Kidney glomerular epithelial cell (primary cell): ENCODE data around the gene SURF4.
"Not testable (repeated sequence)": the region's sequence is repeated elsewhere in the genome, so short reads cannot be mapped to it uniquely, and the experiment has no call there.

Experiments used
- DNase-seq: peaks from one replicate; lab custom pipeline; 2025; lab: John Stamatoyannopoulos, UW

Gene SURF4

GRCh38 chr9:133352635-133353340 is 23.1 kb downstream of the SURF4 start:
- no peak for DNase-seq

DNA sequence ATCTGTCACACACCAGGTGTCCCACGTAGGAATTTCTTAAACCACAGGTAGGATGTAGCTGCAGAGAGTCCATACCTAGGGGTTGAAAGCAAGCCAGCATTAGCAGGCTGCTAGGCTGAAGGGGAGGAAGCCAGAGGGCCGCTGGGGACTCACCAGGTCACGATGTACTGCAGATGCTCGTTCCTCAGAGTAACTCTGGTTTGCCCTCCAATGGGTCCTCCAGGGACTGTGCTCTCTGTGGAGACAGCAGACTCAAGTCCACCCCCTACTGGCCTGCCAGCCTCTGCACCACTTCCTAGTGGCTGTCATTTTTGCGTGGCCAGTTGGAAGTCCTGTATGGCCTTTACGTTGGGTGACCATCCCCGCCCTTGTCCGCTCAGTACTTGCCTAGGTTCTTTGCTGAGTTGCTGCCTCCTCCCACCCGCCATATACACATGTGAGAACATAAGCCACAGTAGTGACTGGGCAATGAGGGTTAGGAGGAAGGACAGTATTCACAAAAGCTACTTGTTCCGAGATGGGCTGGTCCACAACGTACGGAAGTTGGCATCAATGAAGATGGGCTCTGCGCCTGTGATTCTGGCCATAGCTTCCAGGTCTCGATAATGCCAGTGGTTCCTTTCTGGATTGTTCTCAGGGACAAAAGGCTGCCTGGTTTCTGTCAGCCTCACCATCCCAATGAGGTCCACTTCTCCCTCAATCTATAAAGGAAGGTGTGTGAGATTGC is 23.8 kb downstream of the SURF4 start:
- no peak for DNase-seq

- DNase-seq: no peak
Measured at GRCh38 chr9:133351526-133351907, 24.3 kb downstream of the SURF4 start.

DNA sequence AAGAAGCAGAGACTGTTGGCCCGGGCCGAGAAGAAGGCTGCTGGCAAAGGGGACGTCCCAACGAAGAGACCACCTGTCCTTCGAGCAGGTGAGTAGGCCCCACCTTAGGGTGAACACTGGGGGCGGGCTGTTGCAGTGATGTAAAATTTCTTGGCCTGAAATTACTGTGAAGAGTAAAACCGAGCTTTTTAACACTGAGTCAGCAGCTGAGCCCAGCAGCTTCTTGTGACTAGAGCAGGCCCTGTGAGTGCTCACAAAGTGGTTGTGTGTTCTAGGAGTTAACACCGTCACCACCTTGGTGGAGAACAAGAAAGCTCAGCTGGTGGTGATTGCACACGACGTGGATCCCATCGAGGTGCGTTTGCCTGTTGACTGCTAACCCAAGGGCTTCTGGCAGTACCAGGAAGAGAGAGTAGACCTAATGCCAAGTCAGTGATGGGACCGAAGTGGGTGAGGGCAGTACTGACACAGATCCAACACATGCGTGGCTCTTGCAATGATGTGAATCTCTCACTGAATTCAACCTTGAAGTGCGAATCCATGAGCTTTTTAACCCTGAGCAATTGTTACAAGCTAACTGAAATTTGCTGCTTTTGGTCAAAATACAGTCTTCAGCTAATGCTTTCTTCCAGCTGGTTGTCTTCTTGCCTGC is 25.8 kb downstream of the SURF4 start:
- no peak for DNase-seq

- no peak for DNase-seq
Measured at GRCh38 chr9:133348718-133349573, 26.9 kb downstream of the SURF4 start.

DNA sequence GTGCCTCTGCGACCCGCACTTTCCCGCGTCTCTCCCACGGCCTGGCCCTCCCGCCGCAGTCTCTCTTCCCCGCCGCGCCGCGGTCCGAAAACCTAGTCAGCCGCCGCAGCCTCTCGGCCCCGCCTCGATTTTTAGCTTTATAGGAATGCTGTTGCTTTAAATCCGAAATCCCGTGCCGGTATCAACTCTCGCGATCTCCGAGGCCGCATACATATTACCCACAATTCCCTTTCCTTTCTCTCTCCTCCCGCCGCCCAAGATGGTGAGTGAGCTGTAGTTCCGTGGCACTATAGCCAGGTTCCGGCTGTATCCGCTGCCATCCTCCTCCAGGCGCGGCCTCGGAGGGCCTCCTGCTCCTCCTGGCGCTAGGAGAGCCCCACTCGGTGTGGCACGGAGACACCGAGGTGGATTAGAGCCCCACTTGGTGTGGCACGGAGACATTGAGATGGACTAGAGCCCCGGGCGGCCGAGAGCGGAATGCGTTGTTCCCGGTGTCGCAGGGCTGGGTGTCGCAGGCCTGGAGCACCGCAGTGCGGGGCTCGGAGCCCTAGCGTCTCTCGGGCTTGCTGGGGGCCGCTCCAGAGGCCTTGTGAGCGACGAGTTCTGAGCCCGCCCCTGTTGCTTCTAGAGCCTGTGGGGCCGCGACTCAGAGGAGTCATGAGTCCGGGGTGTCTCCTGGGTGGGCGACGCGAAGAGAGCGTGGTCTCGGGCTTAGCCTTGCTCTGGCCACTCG is 27.7 kb downstream of the SURF4 start, which contains the start of the genes MED22 and RPL7A:
MED22 (minus strand) TSS at position 147 of the 733 bp plus-strand sequence. CDS start 1,469 bp downstream, outside the sequence.
RPL7A (plus strand) TSS at position 234 of the 733 bp plus-strand sequence; CDS start at position 260, 26 bp downstream.
- DNase-seq: peak; percentile 93

DNA sequence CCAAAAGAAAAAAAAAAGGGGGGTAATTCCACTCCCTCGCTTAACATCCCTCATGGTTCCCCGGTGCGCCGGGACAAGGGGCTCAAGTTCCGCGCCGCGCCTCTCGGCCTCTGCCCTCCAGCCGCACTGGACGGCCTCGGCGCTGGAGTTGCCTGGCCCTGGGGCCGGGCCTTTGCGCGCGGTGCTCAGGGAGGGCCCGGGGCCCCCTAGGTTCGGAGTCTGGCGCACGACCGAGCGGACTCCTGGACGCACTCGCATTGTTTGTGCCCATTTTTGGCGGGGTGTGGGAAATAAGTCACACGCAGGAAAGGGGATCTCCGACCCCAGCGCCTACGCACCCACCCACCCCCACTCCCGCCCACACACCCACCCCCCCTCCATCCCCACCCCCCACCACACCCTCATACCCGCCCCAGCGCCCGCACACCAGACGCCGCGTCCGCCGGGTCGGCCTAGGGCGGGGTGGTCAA is 28.3 kb downstream of the SURF4 start:
- no peak for DNase-seq

DNA sequence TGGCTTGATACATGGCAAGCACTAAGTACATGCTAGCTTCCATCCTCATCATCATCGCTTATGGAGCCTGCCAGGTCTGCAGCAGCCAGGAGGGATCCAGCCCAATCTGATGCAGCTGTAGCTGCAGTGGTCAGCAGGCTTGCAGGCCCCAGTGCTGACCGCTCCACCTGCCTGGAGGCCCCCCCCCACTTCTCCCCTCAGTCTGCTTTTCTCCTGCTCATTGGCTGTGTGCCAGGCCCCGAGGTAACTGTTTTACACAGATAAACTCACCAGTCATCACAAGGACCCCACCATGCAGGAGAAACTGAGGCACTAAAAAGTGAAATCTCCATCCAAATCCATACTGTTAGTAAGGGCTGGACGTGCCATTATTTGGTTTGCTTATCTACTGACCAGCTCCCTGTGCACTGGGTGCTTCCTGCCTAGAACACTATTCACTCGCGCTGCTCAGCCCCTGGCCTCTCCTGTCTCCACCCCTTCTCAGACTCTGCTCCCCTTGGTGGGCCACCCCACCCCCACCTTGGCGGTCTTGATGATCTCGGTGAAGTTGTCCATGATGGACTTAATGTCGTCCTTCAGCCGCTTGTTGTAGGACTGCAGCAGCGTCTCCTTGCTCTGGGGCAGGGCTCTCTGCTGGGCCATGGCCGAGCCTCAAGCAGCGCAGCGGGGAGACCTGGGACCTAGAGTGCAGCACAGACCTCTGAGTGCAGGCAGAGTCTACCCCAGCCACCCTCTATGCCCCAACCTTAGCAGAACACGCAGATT is 29.7 kb downstream of the SURF4 start:
- no peak for DNase-seq

GRCh38 chr9:133345596-133345995 is 30.3 kb downstream of the SURF4 start:
- DNase-seq: no peak

GRCh38 chr9:133344979-133345378 is 30.9 kb downstream of the SURF4 start:
- no peak for DNase-seq

DNA sequence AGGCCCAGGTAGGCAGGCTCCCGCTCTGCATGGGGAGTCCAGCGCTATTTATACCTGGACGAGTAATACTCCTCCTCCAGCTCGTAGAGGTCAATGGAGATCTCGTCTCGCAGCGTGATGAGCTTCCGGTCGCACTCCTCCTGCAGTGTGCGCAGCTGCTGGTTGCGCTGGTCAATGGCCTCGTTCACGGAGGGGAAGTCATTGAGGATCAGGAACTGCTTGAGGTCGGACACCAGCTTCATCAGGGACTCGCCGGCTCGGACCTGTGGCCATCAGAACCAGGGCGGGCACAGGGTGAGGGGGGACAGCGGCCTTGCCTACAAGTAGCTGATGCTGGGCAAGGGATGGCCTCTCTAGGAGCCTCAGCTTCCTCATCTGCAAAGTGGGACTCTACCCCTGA is 31.8 kb downstream of the SURF4 start:
- no peak for DNase-seq

DNA sequence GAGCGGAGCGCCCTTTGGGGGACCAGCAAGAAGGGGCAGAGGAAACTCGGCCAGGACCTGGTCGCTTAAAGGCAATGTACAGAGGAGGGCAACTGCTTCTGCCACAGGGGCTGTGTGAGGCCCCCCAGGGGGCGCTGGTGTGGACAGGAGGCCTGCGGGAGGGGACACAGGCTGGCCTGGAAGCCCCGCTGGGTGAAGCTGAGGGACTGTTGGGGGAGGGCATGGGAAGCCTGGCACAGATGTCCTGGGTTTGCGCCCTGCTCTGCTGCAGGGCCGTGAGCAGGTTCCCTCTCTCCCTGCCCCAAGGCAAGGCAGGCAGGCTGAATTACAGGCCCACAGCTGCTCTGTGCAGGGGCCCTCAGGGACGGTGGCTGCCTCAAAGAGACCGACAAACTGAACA is 33.3 kb downstream of the SURF4 start:
- no peak for DNase-seq

DNA sequence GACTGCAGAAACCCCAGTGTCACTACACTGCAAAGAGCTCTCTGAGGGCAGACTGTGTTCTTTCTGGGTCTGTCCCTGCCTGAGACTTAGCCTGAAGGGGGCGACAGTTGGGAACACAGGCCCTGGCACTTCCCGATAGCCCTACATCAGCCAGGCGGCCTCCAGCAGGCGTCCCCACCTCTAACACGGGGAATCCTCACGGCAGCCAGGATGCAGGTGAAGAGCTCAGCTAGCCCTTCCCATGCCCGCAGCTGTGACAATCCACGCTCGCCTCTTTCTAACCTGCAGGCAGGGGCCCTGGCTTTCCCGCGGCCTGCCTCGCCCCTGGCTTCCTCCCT is 33.8 kb downstream of the SURF4 start:
- DNase-seq: no peak

GRCh38 chr9:133341369-133342068 is 34.3 kb downstream of the SURF4 start:
- DNase-seq: no peak

GRCh38 chr9:133340916-133341315 is 34.9 kb downstream of the SURF4 start:
- DNase-seq: no peak

DNA sequence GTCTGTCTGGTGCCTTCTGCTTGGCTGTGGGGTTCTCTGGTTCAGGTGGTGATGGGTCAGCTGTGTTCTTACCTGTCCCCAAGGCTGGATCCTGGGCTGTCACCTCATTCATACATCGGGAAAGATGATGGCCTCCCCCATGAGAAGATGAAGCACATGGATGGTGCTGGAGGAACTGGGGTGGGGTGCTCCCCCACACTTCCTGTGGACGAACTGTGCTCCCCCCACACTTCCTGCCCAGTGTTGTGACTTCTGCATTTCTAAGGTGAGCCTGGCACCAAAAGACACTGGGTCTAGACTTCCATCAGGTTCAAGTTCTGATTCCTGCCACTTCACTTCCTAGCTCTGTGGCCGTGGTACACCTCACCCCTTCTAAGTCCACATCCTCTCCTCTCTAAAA is 35.6 kb downstream of the SURF4 start:
- DNase-seq: no peak

- no peak for DNase-seq
Measured at GRCh38 chr9:133339641-133340040, 36.2 kb downstream of the SURF4 start.

- DNase-seq: peak; percentile 87
Measured at GRCh38 chr9:133335924-133336811, 39.7 kb downstream of the SURF4 start, which contains the start of gene SURF6. TSS of gene SURF6 (minus strand) at chr9:133336188. CDS start at chr9:133336132, 56 bp downstream.

GRCh38 chr9:133334888-133335287 is 41.0 kb downstream of the SURF4 start:
- DNase-seq: not testable (repeated sequence)
